BLaER1 treated with 17β-estradiol and CSF1 and Interleukin-3, amounts not matched to agents 10 nM and 100 nM (cell line): ENCODE data around the gene CARTPT.

Experiments
- H3K27ac ChIP-seq, 11 experiments: shearing (Covaris generic); formaldehyde crosslinking; 2 replicates each; pipeline ENCODE4 v1.8.1; 2022
- H3K27me3 ChIP-seq, 11 experiments: shearing (Covaris generic); formaldehyde crosslinking; 2 replicates each; pipeline ENCODE4 v1.8.1; 2022
- H3K36me3 ChIP-seq, 11 experiments: shearing (Covaris generic); formaldehyde crosslinking; 2 replicates each; pipeline ENCODE4 v1.8.1; 2022
- H3K4me1 ChIP-seq, 10 experiments: shearing (Covaris generic); formaldehyde crosslinking; 2 replicates each; pipeline ENCODE4 v1.8.1; 2022
- H3K4me2 ChIP-seq, 11 experiments: shearing (Covaris generic); formaldehyde crosslinking; 2 replicates each; pipeline ENCODE4 v1.8.1; 2022
- H3K4me3 ChIP-seq, 10 experiments: shearing (Covaris generic); formaldehyde crosslinking; 2 replicates each; pipeline ENCODE4 v1.8.1; 2022
- H3K9ac ChIP-seq, 11 experiments: shearing (Covaris generic); formaldehyde crosslinking; 2 replicates each; pipeline ENCODE4 v1.8.1; 2022
- H3K9me3 ChIP-seq, 11 experiments: shearing (Covaris generic); formaldehyde crosslinking; replicated peaks in 1 of 11; 2 replicates each; pipeline ENCODE4 v1.8.1; 2022
- H4K20me1 ChIP-seq, 11 experiments: shearing (Covaris generic); formaldehyde crosslinking; 2 replicates each; pipeline ENCODE4 v1.8.1; 2022
- Cebpa-rat ChIP-seq, 11 experiments: shearing (Covaris generic); IDR thresholded peaks; 2 replicates each; pipeline ENCODE4 v1.8.1; 2022

The CARTPT gene

DNA sequence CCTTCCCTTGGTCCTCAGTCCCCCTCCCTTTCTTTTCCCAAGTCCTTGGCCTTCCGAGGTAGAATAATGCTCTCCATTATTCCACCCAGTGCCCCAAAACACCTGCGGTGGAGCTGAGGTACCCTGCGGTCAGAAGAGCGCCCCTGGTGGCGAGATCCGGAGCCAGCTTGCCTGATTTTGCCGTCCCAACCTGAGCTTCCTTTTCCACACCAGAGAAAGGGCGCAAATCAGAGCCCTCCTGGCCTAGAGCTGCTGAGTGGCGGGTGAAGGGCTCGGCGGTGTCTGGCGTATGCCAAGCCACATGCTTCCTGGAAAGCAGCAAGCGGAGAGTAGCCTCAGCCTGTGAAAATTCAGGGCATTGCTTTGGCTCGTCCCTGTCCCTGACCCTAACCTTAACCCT lies 21.1 kb upstream of the CARTPT start:
- H3K9me3 ChIP-seq: peaks cover 7 to 14% (median 11%) of the 10 kb centered on the region in 11 experiments; a peak in 18 of 22 replicates
- H3K4me1 ChIP-seq: peaks cover 10 to 55% (median 33%) of the 10 kb centered on the region in 10 experiments; a peak in 19 of 20 replicates
- no peak overlapping the region for H3K9ac ChIP-seq
- H3K4me2 ChIP-seq: peak overlapping the region; percentile 24 to 86 (median 77); a peak in 21 of 22 replicates
- H3K4me3 ChIP-seq: peak overlapping the region in 7 of 10 experiments; percentile 1 to 49 (median 28); a peak in 8 of 20 replicates
- no peaks in the 10 kb centered on the region for H4K20me1 ChIP-seq
- no peaks in the 10 kb centered on the region for H3K27me3 ChIP-seq
- TF ChIP-seq Cebpa-rat (IDR thresholded peaks at IDR 0.05): no peak
- no peaks in the 10 kb centered on the region; a peak in 1 of 22 replicates for H3K36me3 ChIP-seq
- H3K27ac ChIP-seq: peak overlapping the region in 6 of 11 experiments; percentile 9 to 68 (median 52); a peak in 8 of 22 replicates

DNA sequence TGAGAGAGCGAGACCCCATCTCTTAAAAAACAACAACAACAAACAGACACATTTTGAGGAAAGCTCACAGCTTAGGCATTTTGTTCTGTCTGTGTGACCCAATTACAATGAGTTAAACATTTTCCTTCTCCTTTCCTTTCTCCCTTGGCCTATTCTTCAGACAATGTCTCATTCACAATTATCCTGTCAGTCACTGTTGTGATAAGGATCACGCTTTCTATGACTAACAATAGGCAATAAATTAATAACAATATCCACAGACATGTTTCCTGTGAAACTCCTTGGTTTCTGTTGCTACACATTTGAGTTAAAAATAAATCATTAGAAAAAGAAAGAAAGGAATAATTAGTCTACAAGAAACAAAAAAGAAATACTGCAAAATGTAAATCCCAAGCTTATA lies 19.8 kb upstream of the CARTPT start:
- Histone ChIP-seq H3K36me3 (no peaks in the 10 kb centered on the region; a peak in 1 of 22 replicates), H3K27me3 (no peaks in the 10 kb centered on the region), H3K9me3 (peaks cover 7 to 14% (median 11%) of the 10 kb centered on the region in 11 experiments; a peak in 18 of 22 replicates), H3K27ac (no peak overlapping the region), H3K4me2 (0 out of 22 replicates have a peak overlapping the region, but pooled peaks of 3 of the 11 experiments have one; percentile 7 to 14 (median 8)), H3K9ac (no peak overlapping the region), H3K4me3 (no peak overlapping the region), H4K20me1 (no peaks in the 10 kb centered on the region), H3K4me1 (peaks cover 7 to 45% (median 25%) of the 10 kb centered on the region in 10 experiments; a peak in 19 of 20 replicates)
- TF ChIP-seq Cebpa-rat (IDR thresholded peaks at IDR 0.05): no peak

DNA sequence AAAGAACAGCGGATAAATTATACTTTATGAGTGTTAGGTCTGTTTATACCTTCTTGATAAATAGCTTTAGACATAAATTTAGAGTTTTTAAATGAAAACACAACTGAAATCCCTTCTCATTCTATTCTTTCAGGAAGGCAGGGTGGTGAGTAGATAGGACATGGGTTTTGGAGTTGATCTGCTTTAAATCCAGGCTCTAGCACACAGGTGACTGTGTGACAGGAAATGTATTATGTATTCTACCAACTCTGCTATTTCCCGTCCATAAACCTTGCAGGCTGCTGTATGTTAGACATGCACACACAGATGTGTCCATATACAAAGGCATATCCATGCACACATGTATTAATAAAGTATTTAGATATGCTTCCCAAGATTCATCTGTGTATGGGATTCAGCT lies 19.3 kb upstream of the CARTPT start:
- no peaks in the 10 kb centered on the region for H3K27me3 ChIP-seq
- no peak for TF ChIP-seq Cebpa-rat (IDR thresholded peaks at IDR 0.05)
- no peaks in the 10 kb centered on the region for H4K20me1 ChIP-seq
- no peak overlapping the region for H3K9ac ChIP-seq
- no peak overlapping the region for H3K4me3 ChIP-seq
- peak overlapping the region in 3 of 11 experiments; percentile 5 to 12 (median 8); a peak in 3 of 22 replicates for H3K4me2 ChIP-seq
- no peaks in the 10 kb centered on the region; a peak in 1 of 22 replicates for H3K36me3 ChIP-seq
- H3K4me1 ChIP-seq: peaks cover 7 to 40% (median 22%) of the 10 kb centered on the region in 10 experiments; a peak in 19 of 20 replicates
- no peak overlapping the region for H3K27ac ChIP-seq
- peaks cover 7 to 14% (median 11%) of the 10 kb centered on the region in 11 experiments; a peak in 18 of 22 replicates for H3K9me3 ChIP-seq

DNA sequence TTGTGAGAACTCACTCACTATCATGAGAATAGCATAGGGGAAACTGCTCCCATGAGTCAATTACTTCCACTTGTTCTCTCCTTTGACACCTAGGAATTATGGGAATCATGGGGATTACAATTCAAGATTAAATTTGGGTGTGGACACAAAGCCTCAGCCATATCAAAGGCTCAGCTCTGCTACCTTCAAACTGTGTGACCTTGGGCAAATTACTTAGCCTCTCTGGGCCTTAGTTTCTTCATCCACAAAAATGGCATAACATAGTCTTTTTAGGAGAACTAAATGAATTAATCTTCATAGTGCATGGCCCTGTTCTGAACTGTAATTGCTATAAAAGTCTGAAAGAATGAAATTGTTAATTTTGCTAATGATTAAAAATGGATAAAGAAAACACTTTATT lies 18.3 kb upstream of the CARTPT start:
- Histone ChIP-seq H3K4me3 (no peak overlapping the region), H3K9ac (no peak overlapping the region), H3K27ac (no peak overlapping the region), H3K9me3 (peaks cover 7 to 14% (median 11%) of the 10 kb centered on the region in 11 experiments; a peak in 18 of 22 replicates), H4K20me1 (no peaks in the 10 kb centered on the region), H3K27me3 (no peaks in the 10 kb centered on the region), H3K4me1 (peaks cover 7 to 35% (median 17%) of the 10 kb centered on the region in 10 experiments; a peak in 19 of 20 replicates), H3K36me3 (no peaks in the 10 kb centered on the region; a peak in 1 of 22 replicates), H3K4me2 (no peak overlapping the region)
- TF ChIP-seq Cebpa-rat (IDR thresholded peaks at IDR 0.05): no peak

DNA sequence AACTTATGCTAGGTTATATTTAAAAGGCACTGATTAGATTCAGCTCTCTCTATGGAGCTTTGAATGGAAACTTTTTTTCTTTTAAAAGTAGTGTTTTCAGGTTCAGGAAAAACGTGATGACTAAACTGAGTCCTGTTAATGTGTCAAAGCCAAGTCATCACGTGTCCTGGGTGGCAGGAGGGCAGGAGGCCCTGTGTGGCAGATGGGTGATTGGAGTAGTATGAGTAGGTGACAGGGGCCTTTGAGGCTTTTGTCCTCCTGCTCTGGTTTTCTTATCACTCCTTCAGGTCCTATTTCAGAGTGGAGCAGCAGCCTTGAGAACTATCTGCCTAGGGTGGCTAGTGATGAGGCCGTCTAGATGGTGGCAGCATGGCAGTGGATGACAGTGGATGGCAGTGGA lies 17.7 kb upstream of the CARTPT start:
- Histone ChIP-seq H3K27ac (no peak overlapping the region), H3K9me3 (peaks cover 7 to 14% (median 11%) of the 10 kb centered on the region in 11 experiments; a peak in 18 of 22 replicates), H4K20me1 (no peaks in the 10 kb centered on the region), H3K27me3 (no peaks in the 10 kb centered on the region), H3K4me3 (no peak overlapping the region), H3K4me2 (no peak overlapping the region), H3K36me3 (no peaks in the 10 kb centered on the region; a peak in 1 of 22 replicates), H3K4me1 (peaks cover 7 to 35% (median 17%) of the 10 kb centered on the region in 10 experiments; a peak in 19 of 20 replicates), H3K9ac (no peak overlapping the region)
- TF ChIP-seq Cebpa-rat (IDR thresholded peaks at IDR 0.05): no peak

DNA sequence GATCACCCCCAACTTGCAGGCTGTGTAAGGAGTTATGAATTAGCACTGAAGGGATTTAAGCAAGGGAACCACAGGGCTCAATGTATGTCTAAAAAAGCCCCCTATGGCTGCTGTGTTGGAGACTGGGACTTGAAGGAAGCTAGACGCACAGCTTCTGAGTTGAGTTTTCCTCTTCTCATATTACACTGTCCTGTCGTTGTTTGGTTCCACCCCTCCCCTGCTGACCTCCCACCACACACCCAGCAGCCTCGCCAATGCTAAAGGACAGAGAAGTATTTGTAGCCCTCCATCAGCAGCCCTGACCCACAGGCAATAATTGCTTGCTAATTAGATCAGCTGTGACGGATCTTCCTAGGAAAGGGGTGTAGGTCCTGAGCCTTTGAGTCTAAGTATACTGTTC lies 15.1 kb upstream of the CARTPT start:
- no peaks in the 10 kb centered on the region for H3K9me3 ChIP-seq
- no peak overlapping the region for H3K4me2 ChIP-seq
- no peak overlapping the region for H3K4me3 ChIP-seq
- no peak overlapping the region for H3K9ac ChIP-seq
- no peaks in the 10 kb centered on the region for H4K20me1 ChIP-seq
- TF ChIP-seq Cebpa-rat (IDR thresholded peaks at IDR 0.05): no peak
- H3K4me1 ChIP-seq: peaks cover 0 to 11% (median 0%) of the 10 kb centered on the region in 10 experiments; a peak in 3 of 20 replicates
- no peaks in the 10 kb centered on the region for H3K27me3 ChIP-seq
- no peaks in the 10 kb centered on the region for H3K36me3 ChIP-seq
- H3K27ac ChIP-seq: no peak overlapping the region

DNA sequence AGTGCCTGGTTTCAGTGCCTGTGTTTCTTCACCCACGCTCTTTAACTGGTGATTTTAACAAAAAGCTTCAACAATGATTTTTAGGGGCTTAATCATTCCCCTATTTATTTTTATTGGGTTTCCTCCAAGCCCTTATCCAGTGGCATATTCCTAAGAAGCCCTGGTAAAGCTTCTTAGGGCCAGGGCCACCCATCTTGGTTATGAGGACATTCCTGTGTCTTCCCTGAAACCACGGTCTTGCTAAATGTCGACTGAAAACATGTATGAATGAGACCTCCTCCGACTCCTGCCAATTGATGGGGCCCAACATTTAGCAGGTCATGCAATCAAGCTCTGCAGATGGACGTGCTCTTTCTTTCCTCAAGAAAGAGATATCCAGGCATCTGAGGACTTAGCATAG lies 13.7 kb upstream of the CARTPT start:
- H4K20me1 ChIP-seq: no peaks in the 10 kb centered on the region
- TF ChIP-seq Cebpa-rat (IDR thresholded peaks at IDR 0.05): no peak
- no peaks in the 10 kb centered on the region for H3K36me3 ChIP-seq
- no peaks in the 10 kb centered on the region for H3K9me3 ChIP-seq
- H3K27ac ChIP-seq: no peak overlapping the region
- H3K27me3 ChIP-seq: no peaks in the 10 kb centered on the region
- no peak overlapping the region for H3K4me2 ChIP-seq
- no peak overlapping the region for H3K9ac ChIP-seq
- H3K4me1 ChIP-seq: no peaks in the 10 kb centered on the region
- H3K4me3 ChIP-seq: no peak overlapping the region

DNA sequence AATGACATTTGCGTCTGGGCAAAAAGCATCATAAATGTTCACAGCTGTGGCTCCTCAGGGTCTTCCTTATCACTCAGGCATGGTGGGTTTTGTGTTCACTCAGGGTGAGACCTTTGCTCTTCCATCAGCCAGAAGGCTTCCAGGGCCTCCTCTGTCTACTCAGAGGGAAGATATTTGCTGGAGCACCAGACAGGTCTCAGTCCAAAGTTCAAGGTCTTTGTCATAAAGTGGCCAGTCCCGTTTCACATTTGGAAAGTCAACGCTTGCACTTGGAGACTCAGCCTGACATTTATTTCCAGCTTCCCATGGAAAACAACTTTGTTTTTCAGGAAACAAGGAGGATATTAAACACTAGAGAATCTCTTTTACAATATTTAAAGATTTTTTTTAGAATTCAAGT lies 12.2 kb upstream of the CARTPT start:
- Histone ChIP-seq H3K4me2 (no peak overlapping the region), H3K27me3 (no peaks in the 10 kb centered on the region), H3K27ac (no peak overlapping the region), H3K4me1 (no peaks in the 10 kb centered on the region), H3K4me3 (no peak overlapping the region), H3K36me3 (no peaks in the 10 kb centered on the region), H4K20me1 (no peaks in the 10 kb centered on the region), H3K9me3 (no peaks in the 10 kb centered on the region), H3K9ac (no peak overlapping the region)
- no peak for TF ChIP-seq Cebpa-rat (IDR thresholded peaks at IDR 0.05)

DNA sequence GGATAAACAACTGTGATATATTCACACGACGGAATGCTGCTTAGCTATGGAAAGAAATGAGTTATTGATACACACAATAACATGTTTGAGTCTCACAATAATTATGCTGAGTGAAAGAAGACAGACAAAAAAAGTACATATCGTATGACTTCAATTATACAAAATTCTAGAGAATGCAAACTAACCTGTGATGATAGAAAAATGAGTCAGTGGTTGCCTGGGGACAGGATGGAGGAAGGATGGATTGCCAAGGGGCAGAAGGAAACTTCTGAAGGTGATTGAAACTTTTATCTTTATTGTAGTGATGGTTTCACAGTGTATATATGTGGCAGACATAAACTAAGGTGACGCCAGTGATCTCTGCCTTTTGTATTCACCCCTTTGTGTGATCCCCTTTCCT lies 7.5 kb upstream of the CARTPT start:
- Histone ChIP-seq H3K36me3 (no peaks in the 10 kb centered on the region), H3K9me3 (no peaks in the 10 kb centered on the region), H3K4me1 (no peaks in the 10 kb centered on the region), H3K4me2 (no peak overlapping the region), H3K27ac (no peak overlapping the region), H3K27me3 (no peaks in the 10 kb centered on the region), H3K9ac (no peak overlapping the region), H4K20me1 (no peaks in the 10 kb centered on the region), H3K4me3 (no peak overlapping the region)
- no peak for TF ChIP-seq Cebpa-rat (IDR thresholded peaks at IDR 0.05)

DNA sequence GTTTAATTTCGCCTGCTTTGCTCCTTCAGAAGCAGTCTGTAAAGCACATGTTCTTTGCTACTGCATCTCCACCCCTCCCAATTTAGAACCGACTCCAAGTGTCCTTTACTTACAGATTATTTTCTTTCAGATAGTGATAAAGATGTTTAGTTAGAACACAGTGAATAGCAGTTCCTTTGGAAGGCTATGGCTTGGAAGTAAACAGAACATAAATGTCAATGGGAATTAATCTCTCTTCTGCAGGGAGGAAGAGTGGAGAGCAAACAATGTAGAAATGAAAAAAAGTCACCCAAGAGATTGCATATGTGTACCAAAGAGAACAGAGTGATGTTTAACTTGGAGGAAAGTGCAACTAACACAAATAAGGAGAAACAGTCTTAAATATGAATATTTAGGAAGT lies 4.2 kb upstream of the CARTPT start:
- Histone ChIP-seq H3K36me3 (no peaks in the 10 kb centered on the region), H3K4me1 (no peaks in the 10 kb centered on the region), H3K9me3 (peaks cover 0 to 13% (median 10%) of the 10 kb centered on the region in 11 experiments; a peak in 12 of 22 replicates), H3K9ac (no peak overlapping the region), H4K20me1 (no peaks in the 10 kb centered on the region), H3K27ac (no peak overlapping the region), H3K4me2 (no peak overlapping the region), H3K27me3 (no peaks in the 10 kb centered on the region), H3K4me3 (no peak overlapping the region)
- TF ChIP-seq Cebpa-rat (IDR thresholded peaks at IDR 0.05): no peak
